GM20431 (cell line): ENCODE measurements around the gene SPDYE4.

Source experiments
- in situ Hi-C: fragments of 300-500 bp; cut with MseI, MboI; formaldehyde crosslinking; loops from one replicate; pipeline ENCODE4 v1.15.0; 2020; ENCODE audit warnings: low sequenced_read_pairs; ENCODE audit not compliant: unreplicated experiment

SPDYE4 gene

GRCh38 chr17:8788998-8789397 lies 30.7 kb upstream of the SPDYE4 start:
- in situ Hi-C loops, result no loop called here

- in situ Hi-C loops, result no loop called here
Measured at GRCh38 chr17:8785547-8786413, 27.4 kb upstream of the SPDYE4 start.

GRCh38 chr17:8782176-8782575 lies 23.8 kb upstream of the SPDYE4 start:
- in situ Hi-C loops, result no loop called here

- in situ Hi-C loops, result no loop called here
Measured at GRCh38 chr17:8781776-8782175, 23.4 kb upstream of the SPDYE4 start.

GRCh38 chr17:8776881-8777280 lies 18.5 kb upstream of the SPDYE4 start:
- in situ Hi-C loops, result no loop called here

GRCh38 chr17:8776248-8776647 lies 17.9 kb upstream of the SPDYE4 start:
- in situ Hi-C loops, result no loop called here

- in situ Hi-C loops, result no loop called here
Measured at GRCh38 chr17:8766731-8767130, 8.4 kb upstream of the SPDYE4 start.

GRCh38 chr17:8762012-8762411 lies 3.7 kb upstream of the SPDYE4 start:
- in situ Hi-C loops, result no loop called here

- in situ Hi-C loops, result no loop called here
Measured at GRCh38 chr17:8757189-8757588, 1.2 kb downstream of the SPDYE4 start.

GRCh38 chr17:8755590-8756255 lies 2.6 kb downstream of the SPDYE4 start:
- in situ Hi-C loops, result no loop called here

- in situ Hi-C loops, result no loop called here
Measured at GRCh38 chr17:8754890-8755289, 3.5 kb downstream of the SPDYE4 start.

- in situ Hi-C loops, result no loop called here
Measured at GRCh38 chr17:8753976-8754440, 4.3 kb downstream of the SPDYE4 start.

- in situ Hi-C loops, result no loop called here
Measured at GRCh38 chr17:8753136-8753975, 5.0 kb downstream of the SPDYE4 start.

GRCh38 chr17:8749616-8750015 lies 8.7 kb downstream of the SPDYE4 start:
- in situ Hi-C loops, result loop anchor here (10.0 to 25.0 kb wide), 2 partner anchors 187 to 335 kb away; no protein-coding TSS in a partner anchor

- in situ Hi-C loops, result loop anchor here (10.0 to 25.0 kb wide), 2 partner anchors 185 to 333 kb away; no protein-coding TSS in a partner anchor
Measured at GRCh38 chr17:8747742-8748141, 10.6 kb downstream of the SPDYE4 start.

GRCh38 chr17:8746501-8747236 lies 11.7 kb downstream of the SPDYE4 start:
- in situ Hi-C loops, result loop anchor here (10.0 to 25.0 kb wide), 2 partner anchors 184 to 332 kb away; no protein-coding TSS in a partner anchor

GRCh38 chr17:8745586-8746500 lies 12.5 kb downstream of the SPDYE4 start:
- in situ Hi-C loops, result loop anchor here (10.0 to 25.0 kb wide), 2 partner anchors 184 to 331 kb away; no protein-coding TSS in a partner anchor

GRCh38 chr17:8744086-8744785 lies 14.1 kb downstream of the SPDYE4 start:
- in situ Hi-C loops, result loop anchor here (10.0 to 25.0 kb wide), 2 partner anchors 182 to 329 kb away; no protein-coding TSS in a partner anchor
